ENCODE data around the gene PTPRN2.
"Not testable (repeated sequence)": the region's sequence is repeated elsewhere in the genome, so short reads cannot be mapped to it uniquely, and the experiment has no call there.

PTPRN2 gene

GRCh38 chr7:157994319-157994718, 593.3 kb downstream of the PTPRN2 start:
- DNase-seq (ENCODE audit: low read depth): no peak

DNA sequence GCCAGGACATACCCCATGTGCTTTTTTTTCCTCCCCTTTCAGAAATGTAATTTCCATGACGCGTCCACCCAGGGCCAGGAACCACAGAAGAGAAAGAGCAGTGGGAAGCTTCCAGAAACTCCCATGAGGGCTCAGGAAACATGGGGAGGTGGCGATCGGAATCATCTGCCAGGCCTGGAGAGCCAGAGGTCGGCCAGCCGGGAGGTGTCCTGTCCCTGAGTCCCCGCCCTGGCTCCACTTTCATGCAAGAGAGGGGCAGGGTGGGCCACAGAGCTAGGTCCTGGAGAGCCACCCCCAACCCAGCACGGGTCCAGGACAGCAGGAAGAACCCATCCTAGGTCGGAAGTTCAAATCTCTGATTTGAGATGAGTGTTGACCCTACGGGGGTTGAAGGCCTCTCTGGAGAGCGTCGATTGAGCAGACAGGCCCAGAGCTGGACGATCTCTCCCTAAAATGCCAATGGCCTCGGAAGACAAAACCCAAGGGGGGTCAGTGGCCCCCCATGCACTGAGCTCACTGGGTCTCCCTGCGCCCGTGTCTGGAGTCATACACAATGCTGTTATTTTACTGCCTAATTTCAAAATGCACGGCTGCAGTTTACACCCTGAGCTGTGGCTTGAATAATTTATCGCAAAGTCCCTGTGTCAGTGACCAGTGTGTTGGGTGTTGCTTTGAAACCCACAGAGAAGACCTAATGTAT, 594.1 kb downstream of the PTPRN2 start:
- no peak for DNase-seq (ENCODE audit: low read depth)

- no peak for DNase-seq (ENCODE audit: low read depth)
Observed at GRCh38 chr7:157992511-157993160, 595.0 kb downstream of the PTPRN2 start.

GRCh38 chr7:157991761-157992160, 595.9 kb downstream of the PTPRN2 start:
- no peak for DNase-seq (ENCODE audit: low read depth)

DNA sequence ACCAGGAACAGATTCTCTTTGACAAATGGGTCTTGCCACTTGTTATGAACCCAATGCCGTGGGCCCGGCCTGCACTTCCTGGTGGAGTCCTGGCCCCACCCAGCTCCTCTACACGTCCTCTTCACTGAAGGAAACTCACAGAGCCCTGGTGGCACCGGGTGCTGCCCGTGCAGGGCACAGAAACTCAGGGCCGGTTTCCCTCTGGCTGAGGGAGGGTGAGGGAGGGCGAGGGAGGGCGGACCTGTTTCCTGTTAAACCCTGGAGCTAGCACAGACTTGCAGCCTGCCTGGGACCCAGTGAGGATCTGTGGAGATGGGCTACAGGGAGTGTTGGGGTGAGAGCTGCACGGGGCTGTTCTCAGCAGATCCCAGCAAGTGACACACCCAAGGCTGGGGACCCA, 596.3 kb downstream of the PTPRN2 start:
- DNase-seq (ENCODE audit: low read depth): no peak

DNA sequence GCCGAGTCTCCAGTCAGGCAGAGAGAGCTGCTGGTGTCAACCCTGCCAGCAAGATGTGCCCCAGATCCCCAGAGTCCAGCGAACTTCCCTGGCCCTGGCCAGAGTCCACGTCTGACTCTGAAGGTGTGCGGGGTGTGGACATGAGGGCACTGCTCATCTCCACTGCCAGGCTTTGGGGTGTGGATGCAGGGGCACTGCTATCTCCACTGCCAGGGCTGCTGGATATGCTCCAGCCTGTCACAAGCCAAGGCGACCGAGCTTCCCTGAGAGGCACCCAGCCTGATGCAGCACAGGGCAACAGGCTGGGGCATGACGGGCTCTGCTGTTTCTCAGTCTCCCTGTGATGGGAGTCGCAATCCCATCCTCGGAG, 596.8 kb downstream of the PTPRN2 start:
- DNase-seq (ENCODE audit: low read depth): no peak

DNA sequence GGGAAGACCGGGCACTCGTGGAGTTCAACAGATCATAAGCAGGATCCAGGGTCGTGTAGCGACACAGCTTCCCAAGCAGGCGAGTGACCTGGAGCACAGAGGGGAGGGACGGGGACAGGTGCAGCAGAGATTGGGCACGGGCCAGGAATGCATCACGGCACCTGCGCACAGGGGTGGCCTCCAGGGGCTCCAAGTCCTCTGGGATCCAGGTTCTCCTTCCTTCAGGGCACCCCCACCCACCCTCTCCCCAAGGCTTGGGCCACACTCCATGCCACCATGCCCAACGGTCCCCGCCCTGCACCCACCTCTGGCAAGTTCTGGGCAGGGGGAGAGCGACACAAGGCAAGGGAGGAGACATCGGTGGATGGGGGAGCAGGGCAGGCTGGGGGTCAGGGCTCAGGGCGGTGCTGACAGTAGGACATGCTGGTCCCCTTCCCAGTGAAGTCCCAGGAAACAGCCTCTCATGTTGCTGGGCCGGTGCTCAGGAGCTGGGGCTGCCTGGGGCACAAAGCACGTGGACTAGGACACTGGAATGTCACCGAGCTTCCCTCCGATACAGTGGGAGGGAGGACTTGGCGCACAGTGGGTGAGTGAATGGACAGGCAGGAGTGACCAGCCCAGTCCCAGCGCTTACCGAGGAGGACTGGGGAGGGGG, 597.3 kb downstream of the PTPRN2 start:
- DNase-seq (ENCODE audit: low read depth): no peak

DNA sequence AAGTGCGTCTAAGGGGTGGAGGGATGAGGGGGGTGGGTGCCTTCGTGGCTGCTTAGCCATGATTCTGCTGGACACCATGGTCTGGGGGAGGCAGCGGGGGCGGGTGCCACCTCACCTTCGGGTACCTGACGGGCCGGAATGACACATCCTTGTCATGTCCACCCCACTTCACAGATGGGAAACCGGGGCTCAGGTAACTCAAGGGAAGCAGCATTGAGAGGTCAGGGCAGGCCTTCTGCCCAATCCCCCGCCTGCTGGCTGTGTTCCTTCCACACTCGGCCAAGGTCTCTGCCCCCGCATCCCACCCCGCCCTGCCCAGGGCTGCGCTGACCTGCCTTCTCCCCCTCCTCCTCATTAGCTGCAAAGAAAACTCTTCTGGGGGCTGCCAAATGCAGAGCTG, 598.0 kb downstream of the PTPRN2 start:
- DNase-seq (ENCODE audit: low read depth): no peak

DNA sequence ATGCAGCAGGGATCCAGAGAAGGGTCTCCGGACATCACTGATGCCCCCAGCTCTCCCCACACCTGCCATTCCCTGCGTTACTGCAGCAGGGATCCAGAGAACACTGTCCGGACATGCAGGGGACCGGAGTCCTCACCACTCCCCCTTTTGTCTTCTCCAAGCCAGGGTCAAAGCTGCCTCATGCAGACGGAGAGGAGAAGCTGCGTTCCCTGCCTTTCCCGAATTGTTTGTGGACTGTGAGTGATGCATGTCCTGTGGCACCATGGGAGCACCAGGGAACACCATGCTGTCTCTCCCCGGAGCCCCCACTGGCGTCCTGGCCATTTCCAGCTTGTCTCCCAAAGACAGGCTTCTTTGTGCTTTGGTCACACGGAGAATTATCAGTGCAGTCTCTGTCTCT, 599.7 kb downstream of the PTPRN2 start:
- DNase-seq (ENCODE audit: low read depth): no peak

- no peak for DNase-seq (ENCODE audit: low read depth)
Observed at GRCh38 chr7:157986051-157986450, 601.6 kb downstream of the PTPRN2 start.

- DNase-seq (ENCODE audit: low read depth): no peak
Observed at GRCh38 chr7:157985636-157986035, 602.0 kb downstream of the PTPRN2 start.

DNA sequence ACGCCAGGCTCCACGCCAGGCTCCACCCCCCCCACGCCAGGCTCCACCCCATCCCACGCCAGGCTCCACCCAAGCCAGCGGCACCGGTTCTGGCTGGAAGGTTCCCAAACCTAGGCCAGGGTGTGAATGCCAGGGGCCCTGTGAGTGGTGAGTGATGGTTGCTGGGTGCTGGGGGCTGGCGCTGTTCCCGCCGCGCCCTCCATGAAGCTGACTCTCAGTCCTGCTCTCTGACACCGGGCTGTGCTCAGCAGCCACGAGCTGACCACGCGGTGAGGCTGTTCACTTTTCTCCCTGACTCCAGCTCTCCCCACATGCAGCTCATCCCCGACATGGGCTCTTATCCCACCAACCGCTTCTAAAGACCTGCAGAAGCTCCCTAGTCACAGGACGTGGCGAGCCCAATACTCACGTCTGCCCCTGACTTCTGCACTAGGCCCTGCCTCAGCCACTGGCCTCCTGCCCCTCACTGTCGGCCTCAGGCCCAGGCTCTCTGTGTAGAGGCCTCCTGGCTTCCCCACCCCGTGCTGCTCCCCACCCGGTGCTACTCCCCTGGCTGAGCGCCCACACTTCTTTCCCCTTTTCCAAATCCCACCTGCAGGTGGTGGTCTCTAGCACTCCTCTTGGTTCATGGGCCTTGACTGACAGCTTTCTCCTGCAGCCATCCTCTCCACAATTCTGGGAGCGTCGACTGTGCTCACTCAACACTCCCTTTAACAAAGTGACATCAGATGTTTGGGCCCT, 603.0 kb downstream of the PTPRN2 start:
- no peak for DNase-seq (ENCODE audit: low read depth)

GRCh38 chr7:157983502-157984422, 603.9 kb downstream of the PTPRN2 start:
- DNase-seq (ENCODE audit: low read depth): no peak

GRCh38 chr7:157981778-157982177, 605.8 kb downstream of the PTPRN2 start:
- DNase-seq (ENCODE audit: low read depth): no peak

- DNase-seq (ENCODE audit: low read depth): no peak
Observed at GRCh38 chr7:157980774-157981173, 606.8 kb downstream of the PTPRN2 start.

GRCh38 chr7:157980341-157980731, 607.3 kb downstream of the PTPRN2 start:
- DNase-seq (ENCODE audit: low read depth): not testable (repeated sequence)

DNA sequence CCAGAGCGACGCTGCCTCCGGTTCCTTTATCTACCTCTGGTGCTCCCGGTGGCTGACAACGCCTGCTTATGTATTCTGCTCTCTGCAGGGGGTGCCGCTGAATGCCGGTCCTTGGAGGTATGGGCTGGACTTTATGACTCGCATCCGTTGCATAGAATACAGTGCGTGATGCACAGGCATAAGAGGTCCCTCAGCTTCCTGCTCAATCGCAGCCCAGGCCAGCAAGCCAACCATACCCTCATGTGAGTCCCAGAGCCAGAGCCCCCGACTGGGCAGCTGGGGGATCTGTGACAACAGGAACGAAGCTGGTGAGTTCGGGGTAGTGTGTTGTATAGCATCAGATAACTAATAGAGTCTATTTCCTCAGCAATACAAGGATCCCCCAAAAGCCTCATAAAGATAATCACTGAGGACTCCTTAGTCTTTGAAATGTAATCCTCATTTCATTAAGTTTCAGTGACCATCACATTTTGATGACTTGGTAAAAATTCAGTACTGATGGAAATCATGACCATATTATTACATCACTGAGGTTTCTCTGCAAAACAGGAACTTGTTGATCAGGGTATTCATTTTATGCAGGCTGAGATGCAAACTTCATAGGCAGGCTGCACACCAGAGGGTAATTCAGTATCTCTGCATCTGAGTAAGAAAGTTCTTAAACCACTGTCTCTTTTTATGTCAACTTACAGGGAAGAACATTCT, 607.8 kb downstream of the PTPRN2 start:
- DNase-seq (ENCODE audit: low read depth): no peak

GRCh38 chr7:157978766-157979165, 608.9 kb downstream of the PTPRN2 start:
- no peak for DNase-seq (ENCODE audit: low read depth)

GRCh38 chr7:157977717-157978496, 609.7 kb downstream of the PTPRN2 start:
- DNase-seq (ENCODE audit: low read depth): no peak

DNA sequence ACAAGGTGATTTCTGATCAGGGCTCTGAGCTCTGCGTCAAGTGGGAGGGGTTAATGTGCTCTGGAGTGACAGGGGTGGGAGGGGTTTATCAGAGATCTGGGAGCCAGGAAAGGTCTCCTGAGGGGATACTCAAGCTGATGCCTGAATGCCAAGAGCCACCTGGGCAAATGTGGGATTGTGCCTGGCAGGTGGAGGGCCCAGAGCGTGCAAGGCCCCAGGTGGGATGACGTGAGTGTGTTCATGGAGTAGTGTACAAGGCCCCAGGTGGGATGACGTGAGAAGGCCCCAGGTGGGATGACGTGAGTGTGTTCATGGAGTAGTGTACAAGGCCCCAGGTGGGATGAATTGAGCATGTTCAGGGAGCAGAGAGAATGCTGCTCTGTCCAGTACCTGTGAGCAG, 610.3 kb downstream of the PTPRN2 start:
- DNase-seq (ENCODE audit: low read depth): no peak

Measured in stimulated activated CD8-positive, alpha-beta memory T cell treated with anti-CD3 and anti-CD28 coated beads, Interleukin-15, amount 100 ng/mL, for 24 hours (primary cell).